NCI-H1694 (cell line): Measurements from ENCODE around the gene ZNF423.

Source experiments
- DNase-seq: peaks from one replicate; lab custom pipeline; 2025; lab: John Stamatoyannopoulos, UW

The ZNF423 gene

DNA sequence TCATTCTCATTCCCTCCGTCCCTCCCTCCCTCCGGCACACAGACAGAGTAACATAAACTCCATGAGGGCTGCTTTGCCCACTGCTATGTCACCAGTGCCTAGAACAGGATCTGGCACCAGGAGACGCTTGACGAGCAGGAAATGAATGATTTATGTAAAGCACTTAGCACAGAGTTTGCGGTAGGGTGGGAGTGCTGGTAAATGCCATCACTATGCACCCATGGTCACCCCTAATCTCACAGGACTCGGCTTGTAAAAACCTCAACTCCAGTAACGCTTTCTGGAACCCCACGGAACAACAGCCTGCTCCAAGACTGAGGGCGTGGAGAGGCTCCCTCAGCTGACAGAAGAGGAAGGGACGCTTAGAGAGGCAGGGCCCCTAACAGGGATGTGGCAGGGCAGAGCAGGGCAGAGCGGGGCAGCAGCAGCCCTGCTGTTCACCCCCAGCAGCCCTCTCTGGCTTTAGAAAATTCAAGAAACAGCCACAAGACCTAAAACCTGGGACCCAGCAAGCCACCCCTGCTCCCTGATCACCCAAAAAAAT, 325.4 kb downstream of the ZNF423 start:
- no peak for DNase-seq

DNA sequence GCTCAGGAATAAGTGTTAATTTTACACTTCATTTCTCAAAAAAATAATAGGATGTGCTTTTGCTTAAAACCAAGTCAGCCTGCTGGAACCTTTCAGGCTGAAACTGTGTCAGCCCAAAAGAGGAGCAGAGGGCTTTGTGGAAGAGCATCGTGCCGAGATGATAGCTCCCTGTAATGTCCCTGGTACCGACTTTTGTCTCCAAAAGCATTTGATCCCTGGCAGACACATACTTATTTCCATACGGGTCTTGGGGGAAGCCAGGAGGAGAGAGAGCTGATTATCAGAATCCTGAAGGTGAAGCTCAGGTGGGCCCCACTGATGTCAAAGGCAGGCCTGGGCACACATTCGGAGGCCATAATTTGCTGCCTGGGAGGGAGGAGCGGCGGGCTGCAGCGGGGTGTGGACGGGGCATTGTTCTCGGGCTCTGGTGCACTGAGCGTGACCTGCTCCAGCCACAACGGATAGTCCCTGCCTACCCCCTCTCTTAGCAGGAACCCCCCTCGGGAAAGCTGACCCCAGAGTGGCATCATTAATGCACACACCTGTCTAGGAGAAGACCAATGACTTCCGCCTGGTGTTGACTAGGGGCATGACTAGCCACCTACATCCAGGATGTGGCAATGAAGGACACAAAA, 326.4 kb downstream of the ZNF423 start:
- no peak for DNase-seq

DNA sequence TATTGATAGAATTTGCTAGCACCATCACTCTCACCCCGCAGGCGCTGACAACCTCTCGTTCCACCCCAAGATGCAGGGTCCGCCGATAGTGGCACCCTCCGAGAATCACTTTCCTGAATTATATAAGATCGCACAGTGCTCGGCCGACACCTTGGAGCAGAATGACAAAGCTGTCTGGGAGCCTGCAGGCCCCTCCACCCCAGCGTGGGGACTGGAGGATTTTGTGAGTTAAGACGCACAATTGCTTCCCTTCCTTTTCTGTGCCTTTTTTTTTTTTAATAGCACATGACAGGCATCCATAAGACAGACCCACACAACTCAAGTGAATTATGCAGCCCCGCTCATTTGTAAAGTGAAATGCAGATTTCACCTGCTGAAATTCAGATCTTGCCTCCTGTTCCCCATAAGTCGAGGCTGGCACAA, 327.0 kb downstream of the ZNF423 start:
- no peak for DNase-seq

DNA sequence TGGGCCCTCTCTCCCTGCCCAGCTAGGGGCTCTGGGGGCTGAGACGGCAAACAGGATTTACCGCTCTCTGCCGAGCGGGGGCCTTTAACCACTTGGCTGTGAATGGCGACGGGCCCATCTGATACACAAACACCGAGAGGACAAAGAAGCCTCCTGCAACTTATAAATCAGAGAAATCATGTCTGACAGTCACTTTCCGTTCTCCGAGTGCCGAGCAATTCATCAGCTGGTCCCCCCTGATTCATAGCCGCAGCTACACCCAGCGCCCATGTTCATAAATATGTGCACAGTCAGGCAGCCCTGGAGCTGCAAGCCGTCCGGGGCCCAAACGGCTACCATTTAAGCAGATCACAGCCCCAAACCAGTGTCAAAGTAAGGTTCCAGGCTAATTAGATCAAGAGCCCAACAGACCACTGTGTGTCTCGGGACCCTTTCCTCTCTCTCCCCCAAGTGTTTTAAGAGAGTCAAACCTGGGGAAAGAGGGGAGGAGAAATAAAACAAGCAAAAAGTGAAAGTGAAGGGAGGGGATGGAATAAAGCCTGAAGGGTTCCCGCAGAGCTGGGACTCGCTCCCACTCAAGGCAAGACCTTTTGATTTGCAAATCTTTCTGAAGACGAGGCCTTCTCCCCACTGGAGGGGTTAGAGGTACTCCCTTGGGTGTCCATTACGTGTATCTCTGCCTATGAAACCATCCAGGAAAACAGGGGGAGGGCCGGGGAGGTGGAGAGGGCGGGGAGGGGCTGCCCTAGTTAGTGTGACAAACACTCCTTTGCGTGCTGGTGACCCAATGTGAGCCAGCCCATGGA, 327.6 kb downstream of the ZNF423 start:
- DNase-seq = no peak

DNA sequence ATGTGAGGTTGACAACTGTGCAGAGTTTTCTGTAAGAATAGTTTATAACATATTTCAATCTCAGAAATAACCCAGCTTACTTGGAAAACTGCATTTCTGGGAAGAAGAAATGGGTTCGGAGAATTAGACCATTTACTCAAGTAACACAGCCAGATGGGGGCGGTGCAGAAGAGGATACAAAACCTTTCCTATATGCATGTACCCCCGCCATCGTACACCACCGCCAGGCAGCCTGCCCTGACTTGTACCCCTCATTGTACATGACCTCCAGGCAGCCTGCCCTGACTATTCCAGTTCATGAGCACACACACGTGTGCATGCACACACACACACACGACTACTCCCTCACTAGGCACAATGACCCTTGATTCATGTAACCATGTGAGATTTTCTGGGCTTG, 328.3 kb downstream of the ZNF423 start:
- DNase-seq = no peak

DNA sequence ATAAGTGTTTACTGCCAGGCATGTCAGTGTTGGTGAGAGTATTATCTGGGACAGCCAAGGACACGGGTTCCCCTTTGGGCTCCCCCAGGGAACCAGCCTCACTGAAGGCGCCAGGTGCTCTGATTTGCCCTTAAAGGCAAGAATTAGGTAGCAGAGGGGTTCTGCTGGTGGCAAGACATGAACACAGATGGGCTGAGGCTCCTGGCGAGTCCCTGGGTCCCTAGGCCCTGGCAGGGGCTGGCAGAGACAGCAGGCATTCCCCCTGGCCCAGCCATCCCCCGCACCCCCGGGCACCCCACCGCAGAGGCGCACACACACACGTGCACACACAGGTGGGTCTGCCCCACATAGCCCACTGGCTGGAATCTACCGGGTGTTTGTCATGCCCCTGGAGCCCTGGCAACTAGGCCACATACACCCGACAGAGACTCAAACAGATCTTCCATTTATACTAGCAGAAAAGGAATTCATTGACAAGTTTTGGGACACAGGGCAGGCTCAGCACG, 329.0 kb downstream of the ZNF423 start:
- no peak for DNase-seq

DNA sequence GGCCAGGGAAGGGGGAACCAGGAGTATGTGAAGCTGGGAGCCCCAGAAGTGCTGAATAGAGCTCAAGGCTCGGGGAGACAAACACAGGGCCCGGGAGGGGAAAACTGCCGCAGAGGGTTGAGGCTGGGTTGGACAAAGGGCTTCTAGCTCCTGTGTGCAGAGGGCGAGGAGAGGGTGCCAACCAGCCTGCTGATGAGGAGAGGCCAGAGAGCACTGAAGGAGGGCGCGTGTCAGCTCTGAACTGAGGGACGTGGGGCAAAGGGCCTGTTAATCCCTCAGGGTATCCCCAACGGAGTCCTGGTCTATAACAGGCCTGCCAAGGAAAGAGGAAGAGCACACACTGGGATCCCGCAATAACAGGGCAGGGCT, 331.0 kb downstream of the ZNF423 start:
- DNase-seq = no peak

DNA sequence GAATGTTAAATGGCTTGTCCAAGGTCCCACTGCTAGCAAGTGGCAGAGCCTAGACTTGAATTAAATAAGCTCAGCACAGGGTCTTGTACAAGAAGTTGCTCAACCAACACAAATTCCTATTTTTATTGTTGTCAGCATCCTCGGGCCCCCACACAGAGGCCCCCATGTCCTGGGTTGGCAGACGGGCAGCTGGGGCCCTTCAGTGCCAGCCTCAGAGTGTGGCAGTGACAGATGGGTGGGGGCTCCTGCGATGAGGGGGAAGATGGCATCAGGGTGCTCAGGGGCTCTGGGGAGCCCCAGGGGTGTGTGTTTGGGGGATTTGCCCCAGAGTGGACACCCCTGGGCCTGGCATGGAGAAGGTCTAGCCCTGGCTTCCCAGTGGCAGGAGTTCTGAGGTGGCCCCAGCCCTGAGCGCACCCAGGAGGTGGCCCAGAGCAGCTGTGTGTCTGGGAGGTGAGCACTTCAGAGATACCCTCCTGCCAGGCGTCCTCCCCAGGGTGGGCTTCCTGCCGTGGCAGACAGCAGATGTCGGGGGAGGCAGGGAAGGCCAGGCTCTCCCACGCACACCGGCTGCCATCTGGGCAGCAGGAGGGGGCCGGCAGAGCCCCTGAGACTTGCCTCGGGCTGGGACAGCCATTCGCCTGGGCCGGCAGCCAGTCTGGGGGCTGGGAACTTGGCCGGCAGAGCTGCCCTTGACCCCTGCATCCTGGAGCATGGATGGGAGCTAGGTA, 331.5 kb downstream of the ZNF423 start:
- peak; percentile 72 for DNase-seq

DNA sequence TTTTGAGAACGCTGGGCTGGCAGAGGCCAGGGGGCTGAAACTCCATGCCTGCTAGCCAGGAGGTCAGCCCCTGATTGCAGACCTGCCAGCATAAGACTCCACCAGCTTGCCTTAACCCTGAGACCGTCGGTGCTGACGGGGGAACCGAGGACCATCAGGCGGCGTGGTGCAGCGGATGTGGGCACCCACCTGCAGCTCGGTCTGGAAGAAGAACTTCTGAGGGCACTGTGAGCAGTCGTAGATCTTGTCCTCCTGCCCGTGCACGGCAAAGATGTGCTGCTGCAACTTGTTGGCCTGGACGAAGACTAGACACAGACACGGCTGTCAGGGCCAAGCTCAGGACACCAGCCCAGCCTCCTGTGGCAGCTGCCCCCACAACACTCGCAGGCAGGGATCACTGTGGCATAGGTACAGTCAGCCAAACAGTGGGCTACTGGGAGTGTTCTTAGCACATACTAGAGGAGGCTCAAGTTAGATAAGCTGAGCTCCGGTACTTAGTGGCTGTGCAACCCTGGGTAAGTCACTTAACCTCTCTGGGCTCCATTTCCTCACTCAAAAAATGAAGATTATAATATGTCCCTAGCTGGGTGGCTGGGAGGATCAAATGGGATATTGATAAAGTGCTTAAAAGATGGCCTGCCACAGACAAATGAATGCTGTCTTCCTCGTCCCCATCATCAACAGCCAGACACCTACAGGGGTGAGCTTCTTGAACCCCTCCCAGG, 332.3 kb downstream of the ZNF423 start:
- no peak for DNase-seq

DNA sequence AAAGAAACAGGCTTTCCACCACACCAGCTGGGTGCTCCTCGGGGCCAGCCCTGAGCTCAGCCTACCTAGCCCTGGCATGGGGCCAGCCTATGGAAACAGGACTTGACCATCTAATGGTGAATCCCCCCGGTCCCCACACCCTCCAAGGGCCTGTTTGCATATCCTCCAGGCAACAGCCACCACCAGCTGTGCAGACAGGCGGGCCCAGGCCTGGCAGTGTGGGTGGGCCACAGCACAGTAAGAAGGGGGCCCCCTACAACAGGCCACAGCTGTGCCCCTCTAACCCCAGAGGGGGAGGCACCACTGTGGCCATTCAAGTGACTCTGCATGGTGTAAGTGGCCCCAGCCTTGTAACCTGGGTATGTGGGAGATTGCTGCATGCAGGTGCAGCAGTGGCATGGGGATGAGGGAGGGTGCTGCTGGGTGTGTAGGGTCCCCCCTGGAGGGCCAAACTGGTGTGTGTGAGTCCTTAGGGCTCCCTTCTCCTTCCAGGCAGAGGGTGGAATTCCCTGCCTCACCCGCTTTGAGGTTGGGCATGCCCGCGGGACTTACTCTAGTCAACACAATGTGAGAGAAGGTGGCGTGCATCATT, 334.1 kb downstream of the ZNF423 start:
- DNase-seq = no peak

DNA sequence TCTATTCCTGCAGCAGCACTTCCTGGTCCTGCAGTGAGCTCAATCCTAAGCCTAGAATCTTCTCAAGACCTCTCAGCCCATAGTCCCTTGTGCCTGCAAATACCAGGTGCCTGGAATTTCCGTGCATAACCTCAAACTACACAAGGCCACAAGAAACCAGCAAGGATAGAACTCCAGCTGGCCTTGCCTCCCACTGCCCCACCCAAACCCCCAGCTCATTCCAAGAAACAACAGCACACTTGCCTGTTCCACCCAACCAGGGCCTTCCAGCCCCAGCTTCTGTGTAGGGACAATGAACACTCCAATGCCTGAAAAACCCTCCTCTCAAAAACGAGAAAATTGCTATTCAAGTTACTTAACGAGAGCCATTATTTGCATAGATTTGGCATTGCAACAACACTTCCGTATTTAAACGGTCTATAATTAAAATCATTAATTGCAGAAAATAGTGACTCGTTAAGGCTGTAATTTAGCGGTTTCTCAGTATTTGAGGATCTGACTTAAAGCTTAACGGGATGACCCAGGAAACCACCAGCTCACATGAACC, 335.3 kb downstream of the ZNF423 start:
- no peak for DNase-seq

DNA sequence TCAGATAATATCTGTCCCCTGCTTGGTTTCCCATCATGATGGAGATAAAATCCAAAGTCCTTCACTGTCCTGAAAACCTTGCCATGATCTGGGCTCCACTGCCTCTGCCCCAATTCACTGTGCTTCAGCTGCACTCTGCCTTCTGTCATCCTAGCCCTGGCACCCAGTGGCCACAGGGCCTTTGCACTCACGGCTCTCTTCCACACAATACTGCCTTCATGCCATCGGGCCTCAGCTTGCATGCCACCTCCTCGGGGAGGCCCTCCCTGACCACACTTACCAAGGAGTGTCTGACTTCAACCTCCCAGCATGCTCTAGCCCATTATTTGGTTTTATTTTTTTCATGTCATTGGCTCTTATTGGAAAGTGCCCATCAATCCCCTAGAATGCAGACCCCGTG, 336.2 kb downstream of the ZNF423 start:
- no peak for DNase-seq

DNA sequence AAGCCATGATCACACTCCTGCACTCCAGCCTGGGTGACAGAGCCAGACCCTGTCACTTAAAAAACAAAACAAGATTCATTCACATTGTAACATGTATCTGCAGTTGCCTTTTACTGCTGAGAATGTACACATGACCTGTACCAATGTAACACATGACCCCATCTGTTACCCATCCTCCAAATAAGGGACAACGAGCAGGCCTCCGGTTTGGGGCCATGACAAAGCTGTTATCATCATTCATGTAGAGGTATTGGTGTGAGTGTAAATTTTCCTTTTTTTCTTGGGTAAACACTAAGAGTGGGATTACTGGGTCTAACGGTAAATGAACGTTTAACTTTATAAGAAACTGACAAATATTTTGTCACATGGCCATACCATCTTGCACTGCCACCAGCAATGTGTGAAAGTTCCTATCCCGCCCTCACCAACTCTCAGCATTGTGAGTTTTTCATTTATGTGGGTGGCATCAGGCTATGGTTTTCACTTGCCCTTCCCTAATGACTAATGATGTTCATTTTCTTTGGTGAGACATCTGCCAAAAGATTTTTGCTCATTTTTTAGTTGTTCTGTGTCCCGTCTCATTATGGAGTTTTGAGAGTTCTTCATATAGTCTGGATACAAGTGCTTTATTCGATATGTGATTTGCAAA, 336.8 kb downstream of the ZNF423 start:
- no peak for DNase-seq

DNA sequence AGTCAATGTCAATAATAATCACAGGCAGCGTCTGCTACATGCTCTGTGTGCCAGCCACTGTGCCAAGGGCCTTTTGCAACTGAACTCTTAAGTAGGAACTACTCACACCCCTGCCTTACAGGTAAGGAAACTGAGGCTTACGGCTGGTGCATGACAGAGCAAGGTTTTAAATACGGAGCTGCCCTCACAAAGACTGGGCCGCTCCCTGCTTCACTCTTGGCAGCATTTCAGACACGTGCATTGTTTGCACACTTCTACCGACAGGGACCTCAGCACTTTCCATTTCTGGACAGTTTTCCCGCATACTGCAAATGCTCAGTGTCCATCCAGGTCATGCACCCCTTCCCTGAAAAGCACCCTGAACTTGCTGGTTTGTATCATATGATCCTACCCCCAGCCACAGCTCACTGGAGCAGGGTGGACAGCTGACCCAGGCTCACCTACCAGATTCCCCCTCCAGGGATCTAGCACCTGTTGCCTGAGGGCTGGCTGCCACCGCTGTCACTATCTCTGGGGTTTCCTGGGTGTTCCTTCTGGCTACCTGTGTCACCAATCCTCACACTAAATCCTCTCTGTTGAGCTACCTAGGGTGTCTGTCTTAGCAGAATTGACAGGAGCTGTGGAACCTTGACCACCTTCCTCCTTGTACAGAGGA, 339.4 kb downstream of the ZNF423 start:
- DNase-seq = no peak

DNA sequence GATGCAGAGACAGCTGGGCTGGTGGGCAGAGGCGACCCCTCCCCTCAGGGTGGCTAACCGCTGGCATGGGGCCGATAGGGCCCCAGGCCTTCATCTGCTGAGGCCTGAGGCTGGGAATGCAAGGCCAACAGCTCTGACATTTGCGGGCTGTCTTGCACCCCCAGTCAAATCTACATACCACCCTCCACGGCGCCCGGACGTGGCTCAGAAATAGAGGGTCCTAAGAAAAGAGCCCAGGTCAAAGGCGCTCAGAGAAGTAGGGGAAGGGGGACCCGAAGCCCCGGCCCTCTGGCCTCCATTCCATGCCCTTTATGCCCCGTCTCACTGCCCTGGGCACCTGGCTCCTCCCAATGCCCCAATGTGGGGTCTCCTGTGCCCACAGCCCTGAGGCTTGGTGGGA, 340.1 kb downstream of the ZNF423 start:
- no peak for DNase-seq

DNA sequence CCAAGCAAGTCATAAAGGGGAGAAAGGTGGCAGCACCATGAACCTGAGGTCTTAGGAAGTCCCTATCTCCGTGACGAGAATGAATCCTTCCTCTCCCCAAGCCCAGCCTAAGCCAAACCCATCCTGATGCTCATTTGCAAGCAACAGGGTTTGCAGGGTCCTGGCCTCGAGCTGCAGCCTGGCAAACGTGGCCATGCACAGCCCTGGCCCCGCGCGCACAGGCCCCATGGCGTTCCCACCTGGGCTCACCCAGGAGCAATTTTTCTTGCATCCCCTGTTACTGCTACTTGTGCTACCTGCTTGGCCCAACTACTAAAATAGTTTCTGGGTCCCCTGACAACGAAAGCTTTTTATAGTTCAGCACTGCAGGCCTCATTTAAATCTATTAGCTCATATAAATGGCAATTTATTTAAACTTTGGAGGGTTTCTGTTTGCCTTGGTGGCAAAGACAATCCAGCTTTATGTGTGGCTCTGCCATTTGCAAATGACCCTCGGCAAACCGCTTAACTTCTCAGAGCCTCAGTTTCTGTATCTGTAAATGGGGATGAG, 340.8 kb downstream of the ZNF423 start:
- no peak for DNase-seq

DNA sequence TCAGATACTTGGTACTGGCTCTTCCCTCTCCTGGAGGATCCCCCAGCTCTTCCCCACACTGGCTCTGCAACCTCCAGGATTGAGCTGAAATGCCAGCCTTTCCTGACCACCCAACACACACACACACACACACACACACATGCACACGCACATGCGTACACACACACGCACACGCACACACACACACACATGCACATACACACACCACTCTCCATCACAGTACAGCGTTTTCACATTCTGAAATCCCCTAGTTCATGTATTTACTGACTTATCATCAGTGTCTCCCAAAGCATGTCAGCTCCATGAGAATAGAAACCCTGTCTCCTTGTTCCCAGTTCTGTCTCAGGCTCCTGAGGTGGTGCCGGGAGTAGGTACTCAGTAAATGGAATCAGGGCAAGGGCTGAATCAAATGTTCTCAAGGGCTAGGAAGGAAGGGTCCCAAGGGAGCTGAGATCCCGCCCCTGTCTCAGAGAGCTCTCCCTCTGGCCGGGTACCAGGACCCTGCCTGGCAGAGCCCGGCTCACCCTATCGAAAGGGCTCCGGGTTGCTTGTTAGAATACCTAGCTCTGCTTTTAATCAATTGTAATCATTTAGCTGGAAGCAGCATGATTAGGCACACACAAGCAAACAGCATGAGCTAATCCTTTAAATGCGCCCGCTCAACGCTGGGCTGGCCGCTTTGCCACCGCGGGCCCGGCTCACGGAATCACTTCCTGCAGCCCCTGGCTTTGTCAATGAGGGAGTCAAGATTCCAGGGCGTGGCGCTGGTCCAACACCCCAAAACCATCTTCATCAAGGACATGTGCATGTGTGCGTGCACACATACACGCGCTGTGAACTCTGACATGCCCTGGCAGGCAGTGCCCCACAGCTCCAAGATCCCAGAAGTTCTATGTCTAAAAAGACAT, 341.6 kb downstream of the ZNF423 start:
- DNase-seq = no peak

DNA sequence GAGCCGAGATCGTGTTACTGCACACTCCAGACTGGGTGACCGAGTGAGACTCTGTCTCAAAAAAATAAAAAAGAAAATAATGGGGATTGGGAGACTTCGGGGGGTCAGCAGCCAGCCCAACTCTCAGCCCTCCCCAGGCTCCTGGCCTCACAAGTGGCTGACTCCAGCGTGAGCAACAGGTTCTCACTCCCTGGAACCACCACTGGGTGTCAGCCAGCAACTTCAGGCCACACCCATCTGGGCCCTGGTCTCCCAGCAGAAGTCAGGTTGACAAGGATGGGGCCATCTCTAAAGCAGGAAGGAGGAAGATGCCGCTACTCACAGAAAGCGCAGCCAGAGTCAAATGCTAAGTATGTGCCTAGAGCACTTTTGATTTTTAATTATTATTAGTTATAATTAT, 342.9 kb downstream of the ZNF423 start:
- no peak for DNase-seq
